GM12878 (cell line): ENCODE data around the gene F13A1. TPM values are rescaled to one million over a fixed set of nuclear protein-coding genes. Genes with fewer than 3 reads are reported as not detected.

Source experiments
- ATAC-seq: fragments of 200-7000 bp; cut with Tn5 transposase; 3 replicates; pipeline ENCODE4 v1.9.1; 2020; ENCODE audit warnings: mild to moderate bottlenecking, moderate library complexity
- BruUV-seq: library from RNA; stranded (reverse); fragments of 400-500 nt; replicated peaks from 2 replicates; lab custom pipeline; 2021; lab: Mats Ljungman, UMichigan
- CTCF ChIA-PET: fragments of 300-600 bp; sonication (Branson Sonifier 250); formaldehyde crosslinking; extraction: SDS; loops from one replicate; lab custom pipeline; 2021; ENCODE audit warnings: inconsistent platforms; lab: Yijun Ruan, JAX
- POLR2A ChIA-PET: fragments of 350-600 bp; formaldehyde crosslinking; extraction: SDS; loops from one replicate; lab custom pipeline; 2021; ENCODE audit warnings: inconsistent platforms; lab: Charles Lee
- RAD21 ChIA-PET: fragments of 300-600 bp; sonication (Branson Sonifier 250); formaldehyde crosslinking; loops from one replicate; lab custom pipeline; 2023; ENCODE audit warnings: antibody characterized with exemption; ENCODE audit not compliant: unreplicated experiment; lab: Charles Lee
- SMC1A ChIA-PET: fragments of 300-600 bp; sonication (Branson Sonifier 250); formaldehyde crosslinking; loops from one replicate; lab custom pipeline; 2023; ENCODE audit not compliant: unreplicated experiment, uncharacterized antibody; lab: Charles Lee
- DNase-seq: peaks from one replicate; pipeline ENCODE4 v3.0.0-alpha.2; 2011; ENCODE audit warnings: low read depth, low spot score
- FAIRE-seq: peaks from 3 replicates; lab custom pipeline; 2011; peaks lifted over from hg19 to GRCh38; lab: Jason Lieb, UNC
- H2AFZ ChIP-seq: 2 replicates; pipeline ENCODE4 v1.6.0; 2011; ENCODE audit warnings: low read depth, low read length, control low read depth; ENCODE audit not compliant: control insufficient read depth
- H3K27ac ChIP-seq: 2 replicates; pipeline ENCODE4 v1.5.1; 2011; ENCODE audit warnings: control low read depth; ENCODE audit not compliant: control insufficient read depth, insufficient read depth
- H3K27me3 ChIP-seq, 2 experiments: replicated peaks in 1 of 2; 2 replicates each; pipeline versions ENCODE4 v1.6.0 to v1.6.1; 2011; ENCODE audit warnings: low read length in 1 of 2; ENCODE audit not compliant: control insufficient read depth in 2 of 2, insufficient read depth in 2 of 2
- H3K36me3 ChIP-seq, 2 experiments: 2 replicates each; pipeline ENCODE4 v1.5.1; 2011; ENCODE audit warnings: low read length in 1 of 2; ENCODE audit not compliant: control insufficient read depth in 2 of 2, insufficient read depth in 2 of 2
- H3K4me1 ChIP-seq: 2 replicates; pipeline ENCODE4 v1.6.1; 2011; ENCODE audit warnings: mild to moderate bottlenecking, low read length, moderate library complexity, mixed read lengths; ENCODE audit not compliant: control insufficient read depth, insufficient read depth
- H3K4me2 ChIP-seq: 2 replicates; pipeline ENCODE4 v1.6.0; 2011; ENCODE audit warnings: control low read depth; ENCODE audit not compliant: control insufficient read depth, insufficient read depth
- H3K4me3 ChIP-seq: fragments of 200-600 bp; sonication (generic); 2 replicates; pipeline ENCODE4 v1.5.1; 2016
- H3K79me2 ChIP-seq: 2 replicates; pipeline ENCODE4 v1.6.0; 2011; ENCODE audit warnings: low read length; ENCODE audit not compliant: control insufficient read depth, insufficient read depth
- H3K9ac ChIP-seq: 2 replicates; pipeline ENCODE4 v1.8.0; 2011; ENCODE audit warnings: low read length, control low read depth, mixed read lengths; ENCODE audit not compliant: control insufficient read depth, insufficient read depth
- H3K9me3 ChIP-seq: replicated peaks from 3 replicates; pipeline ENCODE4 v1.5.1; 2011; ENCODE audit warnings: mild to moderate bottlenecking, low read length; ENCODE audit not compliant: control insufficient read depth, insufficient read depth
- H4K20me1 ChIP-seq: 2 replicates; pipeline ENCODE4 v1.6.0; 2011; ENCODE audit not compliant: control insufficient read depth, insufficient read depth
- ASH2L ChIP-seq: fragments of 300-600, 200-600 bp; sonication (generic); IDR thresholded peaks from 2 replicates; pipeline ENCODE4 v1.6.1; 2017; ENCODE audit warnings: low read depth, mild to moderate bottlenecking, borderline replicate concordance
- BHLHE40 ChIP-seq, 2 experiments: fragments of 450-650 bp in 1 of 2; IDR thresholded peaks; 2 replicates each; pipeline ENCODE4 v1.6.1; 2011 to 2017; ENCODE audit warnings: low read depth in 2 of 2, borderline replicate concordance in 1 of 2, improper control_type of control experiment in 1 of 2, low read length in 1 of 2, mild to moderate bottlenecking in 1 of 2
- EZH2 ChIP-seq: IDR thresholded peaks from 2 replicates; pipeline ENCODE4 v1.6.1; 2012; ENCODE audit warnings: low read depth, mild to moderate bottlenecking, control low read depth, inconsistent platforms, low read length, borderline replicate concordance; ENCODE audit not compliant: control insufficient read depth
- KAT2A ChIP-seq: conservative IDR thresholded peaks from 2 replicates; pipeline ENCODE4 v1.6.1; 2011; ENCODE audit warnings: low read depth, low read length; ENCODE audit not compliant: control insufficient read depth
- MTA2 ChIP-seq: fragments of 450-650 bp; IDR thresholded peaks from 2 replicates; pipeline ENCODE4 v1.6.1; 2016; ENCODE audit warnings: low read depth, mild to moderate bottlenecking, moderate library complexity
- MYB ChIP-seq: fragments of 150-350 bp; IDR thresholded peaks from 2 replicates; pipeline ENCODE4 v1.6.1; 2014; ENCODE audit warnings: mild to moderate bottlenecking, low read depth, low read length, borderline replicate concordance
- POLR2AphosphoS2 ChIP-seq: IDR thresholded peaks from 2 replicates; pipeline ENCODE4 v1.6.1; 2011; ENCODE audit warnings: low read depth, mild to moderate bottlenecking, low read length, improper control_type of control experiment, moderate library complexity
- WGBS: methylation state at CpG from one replicate; pipeline ENCODE4 v1.1.6; 2016; ENCODE audit warnings: low lambda C conversion rate; ENCODE audit not compliant: insufficient replicate concordance, insufficient coverage; ENCODE audit errors: missing lambda C conversion rate; 5-methylcytosine and 5-hydroxymethylcytosine counted together
- in situ Hi-C: fragments of 300-500 bp; cut with MboI; formaldehyde crosslinking; loops from 9 replicates; pipeline ENCODE4 v1.14.3; 2018; ENCODE audit warnings: mixed read lengths
- intact Hi-C: fragments of 100-400 bp; cut with micrococcal nuclease; formaldehyde crosslinking; loops from one replicate; pipeline ENCODE4 v1.14.2; 2022; ENCODE audit not compliant: unreplicated experiment
- polyA plus RNA-seq, 11 experiments: library from polyadenylated mRNA; depleted of rRNA in 4 of 11; unstranded in 6 of 11; stranded (reverse) in 5 of 11; fragments of >200 nt; fragmentation: Nextera tagmentation in 4 of 11; fragmentation: Illumina TruSeq in 1 of 11; extraction: Ambion mirVana in 4 of 11; extraction: Trizol in 1 of 11; gene quantifications; 1 replicate in 1 of 11; 2 replicates in 10 of 11; pipeline versions ENCODE4 v1.2.1 to v1.2.3, GENCODE V29; 2011 to 2016; ENCODE audit warnings: inconsistent platforms in 2 of 11, missing spikeins in 2 of 11, low read depth in 1 of 11
- total RNA-seq, 4 experiments: library from RNA; depleted of rRNA in 3 of 4; stranded (reverse); fragments of >200 nt in 3 of 4; fragmentation: Illumina TruSeq in 1 of 4; extraction: Trizol in 1 of 4; gene quantifications; 2 replicates each; pipeline versions ENCODE4 v1.2.1 to v1.2.3, GENCODE V29; 2013 to 2021
- TF ChIP-seq, protein P1 (sequence below): fragments of 450-650 bp; IDR thresholded peaks from 2 replicates; pipeline ENCODE4 v1.6.1; 2017; ENCODE audit warnings: borderline replicate concordance

Gene F13A1
- total and polyA plus RNA-seq, 10 of the 15 experiments (the other 5 are each of a cell fraction or from before 2014, with no cell fraction given): 0.48 to 1.8 (median 1.0) TPM

DNA sequence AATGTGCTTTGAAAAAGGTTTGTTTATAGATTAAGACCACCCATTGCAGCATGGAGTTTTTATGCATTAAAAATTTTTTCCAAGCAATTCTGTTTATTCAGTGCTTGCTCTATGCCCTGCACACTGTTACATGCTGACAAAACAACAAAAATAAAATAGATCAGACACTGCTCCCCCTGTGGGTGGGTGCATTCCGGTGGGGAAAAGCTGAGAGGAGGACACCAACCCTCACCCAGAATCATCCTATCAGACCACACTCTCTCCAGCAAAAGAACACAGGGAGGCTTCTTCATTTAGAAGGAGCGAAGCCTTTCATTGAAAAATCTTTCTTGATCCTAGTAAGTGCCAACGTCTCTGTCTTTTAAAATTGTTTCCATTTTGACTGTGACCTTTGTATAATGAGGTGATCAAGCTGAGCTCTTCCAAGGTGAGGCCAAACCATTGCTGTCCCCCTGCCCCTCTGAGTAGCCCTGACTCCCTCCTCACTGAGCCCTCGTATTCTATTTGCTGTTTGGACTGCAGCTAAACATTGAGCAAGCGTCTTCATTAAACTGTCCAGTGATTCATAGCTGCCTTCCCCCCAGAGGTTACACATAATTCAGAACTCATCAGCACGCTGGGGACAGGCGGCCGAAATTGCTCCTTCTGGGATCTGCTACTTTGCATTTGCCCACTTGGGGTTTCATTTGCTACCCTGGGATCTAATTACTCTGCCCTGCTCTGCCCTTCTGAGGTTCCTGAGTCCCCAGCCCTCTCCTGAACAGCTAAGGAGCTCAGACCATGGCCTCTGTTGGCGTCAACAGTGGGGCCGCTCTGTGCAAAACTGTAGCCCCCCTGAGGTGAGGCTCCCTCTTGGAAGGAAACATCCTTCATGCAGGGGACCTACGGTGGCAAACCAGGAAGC lies 102.4 kb downstream of the F13A1 start:
- BruUV-seq: no TSS peak
- FAIRE-seq (no peak), ATAC-seq (no peak), DNase-seq (no peak)
- H3K4me2 ChIP-seq: no peak overlapping the region
- no peaks in the 10 kb centered on the region for H3K4me1 ChIP-seq
- no peak overlapping the region for H3K9ac ChIP-seq
- H3K36me3 ChIP-seq: no peaks in the 10 kb centered on the region
- no peaks in the 10 kb centered on the region for H3K9me3 ChIP-seq
- no peak overlapping the region for H3K27ac ChIP-seq
- WGBS: 28% methylated on average over 11 of the region's 11 CpGs
- TF ChIP-seq, protein P1, sequence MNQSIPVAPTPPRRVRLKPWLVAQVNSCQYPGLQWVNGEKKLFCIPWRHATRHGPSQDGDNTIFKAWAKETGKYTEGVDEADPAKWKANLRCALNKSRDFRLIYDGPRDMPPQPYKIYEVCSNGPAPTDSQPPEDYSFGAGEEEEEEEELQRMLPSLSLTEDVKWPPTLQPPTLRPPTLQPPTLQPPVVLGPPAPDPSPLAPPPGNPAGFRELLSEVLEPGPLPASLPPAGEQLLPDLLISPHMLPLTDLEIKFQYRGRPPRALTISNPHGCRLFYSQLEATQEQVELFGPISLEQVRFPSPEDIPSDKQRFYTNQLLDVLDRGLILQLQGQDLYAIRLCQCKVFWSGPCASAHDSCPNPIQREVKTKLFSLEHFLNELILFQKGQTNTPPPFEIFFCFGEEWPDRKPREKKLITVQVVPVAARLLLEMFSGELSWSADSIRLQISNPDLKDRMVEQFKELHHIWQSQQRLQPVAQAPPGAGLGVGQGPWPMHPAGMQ: no peak
- TF ChIP-seq BHLHE40 (IDR thresholded peaks at IDR 0.05; ENCODE audit: borderline replicate concordance in 1 of 2, low read depth in 2 of 2, low read length in 1 of 2) (no peak), KAT2A (no peak), ASH2L (no peak), MYB (no peak), MTA2 (no peak), POLR2AphosphoS2 (no peak), EZH2 (no peak)
- no peaks in the 10 kb centered on the region for H3K27me3 ChIP-seq
- no peak overlapping the region for H2AFZ ChIP-seq
- intact Hi-C loops: no loop called here
- in situ Hi-C loops: no loop called here
- no peaks in the 10 kb centered on the region for H4K20me1 ChIP-seq
- no peak overlapping the region for H3K4me3 ChIP-seq
- CTCF ChIA-PET: interaction anchor here (0.9 kb wide), 1 partner anchor 277 kb away, joined by 3 read pairs; no protein-coding TSS in a partner anchor
- RAD21 ChIA-PET: interaction anchor here (1.0 to 1.2 kb wide), 3 partner anchors 12 to 278 kb away, joined by 3 to 5 read pairs (median 3); no protein-coding TSS in a partner anchor
- H3K79me2 ChIP-seq: no peaks in the 10 kb centered on the region
- SMC1A ChIA-PET: no interaction called here
- POLR2A ChIA-PET: no interaction called here
